ENCODE measurements around the gene STAT1.

The STAT1 gene

GRCh38 chr2:191013932-191014652 lies at the start of gene STAT1:
STAT1 (minus strand) TSS chr2:191014171; CDS start chr2:191010003, 4,168 bp downstream.
- DNase-seq: peak; percentile 97 to 99

- DNase-seq: no peak
Measured at GRCh38 chr2:191063584-191063983, 49.6 kb upstream of the STAT1 start.

DNA sequence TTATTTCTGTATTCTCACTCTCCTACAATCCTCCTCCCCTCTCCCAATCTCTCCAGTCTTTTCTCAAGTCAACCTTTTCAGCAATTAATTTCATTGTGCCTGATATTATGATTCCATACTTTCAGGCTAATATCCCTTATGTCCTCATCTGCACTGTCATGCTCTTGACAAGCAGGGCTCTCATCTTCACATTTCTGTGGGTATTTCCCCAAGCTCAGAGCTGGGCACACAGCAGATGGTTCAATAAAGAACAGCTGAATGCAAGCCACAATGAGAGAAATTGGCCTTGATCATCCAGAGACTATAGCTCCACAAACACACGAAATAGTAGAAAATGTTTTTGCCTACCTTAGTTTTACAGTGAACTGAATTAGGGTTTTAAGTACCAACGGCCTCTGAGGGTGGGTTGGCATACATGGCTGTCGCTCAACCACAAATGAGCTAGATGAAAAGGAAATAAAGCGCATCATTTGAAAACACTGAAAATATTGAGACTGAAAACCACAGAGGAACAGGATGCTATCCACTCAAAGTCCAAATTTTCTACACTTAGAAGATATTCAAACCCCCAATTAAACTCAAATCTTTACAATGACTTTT lies 47.5 kb upstream of the STAT1 start:
- DNase-seq: no peak

DNA sequence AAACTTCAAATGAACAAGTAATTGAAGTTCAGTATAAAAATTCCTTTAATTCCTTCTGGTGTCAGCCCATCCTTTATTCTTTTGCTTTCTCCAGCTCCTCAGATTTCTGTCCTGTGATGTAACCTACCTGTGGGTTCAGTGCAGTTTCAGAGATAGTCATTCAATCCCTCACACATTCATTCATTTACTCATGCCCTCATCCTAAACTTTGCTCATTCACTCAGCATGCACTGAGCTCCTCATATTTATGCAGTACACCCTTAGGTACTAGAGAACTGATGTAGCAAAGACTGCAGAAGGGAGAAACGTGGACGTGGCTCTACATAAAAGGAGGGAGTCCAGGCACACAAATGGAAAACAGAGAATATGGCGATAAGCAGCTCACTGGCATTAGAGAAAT lies 45.3 kb upstream of the STAT1 start:
- no peak for DNase-seq

DNA sequence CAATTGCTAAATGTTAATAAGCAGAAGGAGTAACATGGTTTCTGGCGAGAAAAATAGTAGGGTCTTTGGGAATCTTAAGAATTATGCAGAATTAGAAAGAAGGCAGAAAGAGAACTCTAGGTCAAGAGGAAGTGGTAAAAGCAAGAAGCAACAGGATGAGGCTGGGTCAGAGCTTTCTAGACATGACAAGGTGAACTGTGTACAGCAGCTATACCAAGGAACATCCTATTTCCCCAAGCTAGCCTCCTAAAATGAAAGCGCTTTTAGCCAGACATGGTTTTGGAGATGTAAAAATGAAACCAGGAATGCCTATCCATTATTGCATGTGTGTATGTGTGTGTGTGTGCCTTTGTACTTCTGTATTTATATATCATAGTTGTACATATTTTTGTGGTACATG lies 42.3 kb upstream of the STAT1 start:
- DNase-seq: no peak

GRCh38 chr2:191053256-191053655 lies 39.3 kb upstream of the STAT1 start:
- no peak for DNase-seq

DNA sequence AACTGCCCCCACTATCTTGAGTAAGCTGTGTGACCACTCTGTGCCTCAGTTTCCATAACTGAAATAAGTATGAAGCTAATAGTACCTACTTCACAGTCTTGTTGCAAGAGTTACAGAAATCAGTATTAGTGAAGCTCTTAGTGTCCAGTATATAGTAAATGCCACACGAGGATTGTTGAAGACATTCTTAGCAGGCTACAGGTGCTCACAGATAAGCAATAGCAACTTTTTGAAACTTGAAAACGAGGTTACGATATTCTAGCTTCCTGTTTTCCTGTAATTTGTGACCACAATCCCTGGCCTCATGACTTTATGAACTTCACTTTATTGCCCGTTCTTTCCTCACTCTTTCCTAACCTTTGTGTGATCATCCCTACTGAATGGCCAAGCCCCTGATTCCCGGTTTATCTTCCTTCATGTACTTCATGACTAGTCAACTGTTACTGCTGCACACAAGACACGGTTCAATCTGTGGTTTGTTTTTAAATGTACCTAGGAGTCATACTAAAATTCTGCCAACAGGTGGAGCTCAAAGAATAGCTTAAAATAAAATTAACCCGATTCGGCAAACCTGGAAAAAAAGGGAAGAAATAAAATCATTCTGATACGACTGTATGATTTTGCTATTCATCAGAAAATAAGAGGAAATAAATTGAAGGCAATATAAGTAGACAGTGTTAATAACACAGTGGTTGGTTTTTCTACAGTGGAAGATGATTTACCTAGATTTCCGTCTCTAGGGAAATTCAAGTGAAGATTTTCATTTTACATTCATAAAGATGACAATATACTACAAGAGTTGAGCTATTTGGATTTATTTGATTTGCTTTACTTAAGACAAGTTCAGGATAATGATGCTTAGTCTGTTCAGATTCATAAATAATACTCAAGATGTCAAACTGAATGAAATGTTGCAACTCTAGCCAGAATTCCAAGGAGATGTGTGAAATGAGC lies 38.1 kb upstream of the STAT1 start:
- DNase-seq: peak in 1 of 2 experiments; percentile 39

- DNase-seq: no peak
Measured at GRCh38 chr2:191051177-191051576, 37.2 kb upstream of the STAT1 start.

GRCh38 chr2:191050640-191050987 lies 36.6 kb upstream of the STAT1 start:
- DNase-seq: no peak

GRCh38 chr2:191049728-191050639 lies 36.0 kb upstream of the STAT1 start:
- DNase-seq: no peak

DNA sequence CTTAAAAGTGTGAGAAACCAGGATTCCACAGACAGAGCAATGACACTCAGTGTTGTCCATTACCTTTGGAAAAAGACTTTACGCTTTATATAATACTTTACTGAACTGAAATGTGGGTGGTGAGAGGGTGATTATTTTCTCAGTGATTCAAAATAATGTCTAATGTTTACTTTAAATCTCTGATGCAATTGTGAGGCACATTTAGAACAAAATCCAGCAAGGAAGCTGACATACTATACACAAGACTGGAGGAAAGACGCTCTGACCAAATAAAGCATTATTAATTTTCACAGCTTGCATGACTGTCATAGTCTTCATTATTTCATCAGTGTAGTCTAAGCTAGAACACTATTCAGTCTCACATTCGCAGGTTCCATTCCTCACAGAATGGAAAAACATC lies 34.1 kb upstream of the STAT1 start:
- DNase-seq: no peak

DNA sequence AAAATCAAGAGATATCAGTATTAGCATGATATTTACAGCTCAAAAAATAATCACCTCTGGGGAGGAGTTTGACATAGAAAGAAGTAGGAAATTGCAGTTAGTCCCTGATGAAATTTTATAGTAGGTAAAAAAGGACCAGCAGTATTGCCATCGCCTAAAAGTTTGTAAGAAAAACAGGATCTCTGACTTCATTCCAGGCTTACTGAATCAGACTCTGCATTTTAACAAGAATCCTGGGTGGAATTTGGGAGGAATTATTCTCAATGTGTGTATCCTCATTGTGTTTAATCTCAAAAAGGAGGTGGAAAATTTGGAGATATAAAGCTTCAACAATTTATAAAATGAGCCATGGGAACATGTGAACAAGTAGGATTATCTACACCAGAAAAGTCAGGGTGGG lies 31.2 kb upstream of the STAT1 start:
- DNase-seq: no peak

GRCh38 chr2:191043438-191043837 lies 29.5 kb upstream of the STAT1 start:
- DNase-seq: no peak

DNA sequence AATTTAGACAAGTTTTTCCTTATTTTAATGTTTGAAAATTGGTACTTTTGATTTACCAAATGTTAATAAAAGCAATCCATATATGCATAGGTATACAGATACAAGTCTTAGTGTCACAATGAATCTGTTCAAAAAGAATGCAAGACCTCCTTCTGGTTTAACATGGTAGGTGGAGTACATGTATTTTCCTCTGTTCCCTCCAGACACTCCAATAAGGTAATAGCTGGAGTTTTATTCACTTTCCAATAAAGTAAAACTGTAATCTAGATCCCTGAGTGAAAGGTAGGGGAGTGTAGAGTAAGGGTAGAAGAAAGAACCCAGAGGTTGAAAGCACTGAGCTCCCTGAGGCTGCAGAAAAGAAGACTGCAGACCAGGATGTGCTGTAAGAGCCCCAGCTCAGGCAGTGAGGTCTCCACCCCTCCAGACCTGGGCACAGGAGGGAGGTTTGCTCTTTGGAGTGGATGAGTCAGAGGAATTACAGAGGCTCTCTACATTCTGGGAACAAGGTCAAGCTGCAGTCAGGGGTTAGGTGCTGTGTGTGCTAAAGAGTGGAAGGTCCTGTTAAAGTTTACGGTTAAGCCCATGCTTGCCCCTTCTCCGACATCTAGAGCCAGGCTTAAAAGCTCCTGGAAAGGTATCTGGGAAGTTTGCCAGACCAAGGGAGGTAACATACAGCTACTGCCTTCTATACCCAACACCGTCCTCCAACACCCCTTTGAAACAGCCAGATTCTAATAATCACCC lies 27.6 kb upstream of the STAT1 start:
- no peak for DNase-seq

GRCh38 chr2:191039616-191040015 lies 25.6 kb upstream of the STAT1 start:
- no peak for DNase-seq

GRCh38 chr2:191038741-191039140 lies 24.8 kb upstream of the STAT1 start:
- DNase-seq: no peak

DNA sequence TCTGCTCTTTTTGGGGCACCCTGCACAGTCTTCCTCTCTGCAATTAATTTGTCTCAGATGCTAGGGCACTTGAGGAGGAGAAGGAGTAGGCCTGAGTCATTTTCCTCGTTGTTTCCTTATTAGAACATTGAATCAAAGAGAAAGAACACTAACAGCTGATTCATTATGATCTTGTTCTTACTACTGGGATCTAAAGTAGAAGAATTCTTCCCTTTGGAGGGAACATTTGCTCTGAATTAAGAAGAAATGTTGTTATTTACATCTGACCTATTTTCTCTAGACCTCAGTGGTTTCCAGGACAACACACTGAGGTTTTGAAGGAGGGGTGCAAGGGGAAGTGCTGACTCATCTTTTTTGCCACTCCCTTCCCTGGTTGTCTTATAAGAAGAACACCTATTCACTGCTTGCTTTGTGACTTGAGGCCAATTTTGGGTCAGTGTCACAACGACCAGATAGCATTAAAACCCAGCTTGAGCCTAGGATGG lies 24.3 kb upstream of the STAT1 start:
- DNase-seq: no peak

DNA sequence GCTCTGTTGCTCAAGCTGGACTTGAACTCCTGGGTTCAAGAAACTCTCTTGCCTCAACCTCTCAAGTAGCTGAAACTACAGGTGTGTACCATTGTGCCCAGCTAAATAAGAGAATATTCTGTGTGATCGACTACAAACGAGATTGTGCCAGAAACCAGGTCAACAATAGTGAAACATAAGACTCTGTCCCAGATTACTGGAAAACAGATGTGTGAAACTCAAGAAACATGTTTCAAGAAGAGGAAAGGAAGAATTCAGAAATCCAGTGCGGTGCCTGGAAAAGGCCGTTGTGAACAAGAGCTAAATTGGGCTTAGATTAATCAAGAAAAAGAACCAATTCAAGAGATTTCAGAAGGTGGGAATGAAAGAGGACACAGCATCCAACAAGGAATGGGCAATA lies 23.4 kb upstream of the STAT1 start:
- no peak for DNase-seq

GRCh38 chr2:191036363-191036762 lies 22.4 kb upstream of the STAT1 start:
- DNase-seq: no peak

DNA sequence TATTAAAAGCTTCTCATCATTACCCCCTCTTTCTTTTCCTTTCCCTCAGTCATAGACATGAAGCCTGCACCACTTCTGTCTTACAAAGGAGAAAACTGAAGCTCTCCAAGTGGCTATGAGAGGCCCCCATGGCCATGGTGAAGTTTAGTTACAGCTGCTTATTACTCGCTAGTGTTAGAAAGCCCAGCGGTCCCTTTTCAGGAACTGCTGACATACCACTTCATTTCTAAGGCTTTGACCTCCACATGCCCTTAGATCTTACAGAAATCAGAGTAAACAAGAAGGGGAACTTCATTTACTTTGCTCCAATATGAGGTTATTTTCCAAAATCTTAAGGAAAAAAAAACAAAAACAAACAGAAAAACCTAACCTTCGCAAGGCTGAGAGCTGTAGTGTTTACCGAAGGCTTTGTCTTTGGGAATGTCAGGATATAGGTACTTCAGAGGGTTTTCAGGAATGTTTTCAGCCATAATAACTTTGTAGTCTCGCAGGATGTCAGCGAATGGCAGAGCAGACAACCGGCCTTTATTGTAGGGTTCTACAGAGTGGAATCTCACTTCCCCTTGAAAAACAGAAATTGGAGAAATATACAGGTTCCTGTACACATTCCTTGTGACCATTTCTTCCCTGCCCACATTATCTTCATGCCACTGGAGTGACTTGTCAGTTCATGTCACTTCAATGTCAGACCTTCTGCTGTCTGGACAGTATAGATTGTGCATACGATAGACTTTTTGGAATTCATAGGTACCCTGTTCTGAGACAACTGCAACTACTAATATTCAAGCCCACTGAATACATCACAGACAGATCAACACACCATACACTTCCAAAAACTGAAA lies 18.8 kb upstream of the STAT1 start:
- DNase-seq: no peak

- DNase-seq: no peak
Measured at GRCh38 chr2:191031256-191031655, 17.3 kb upstream of the STAT1 start.

Measured in activated T-cell treated with anti-CD3 and anti-CD28 coated beads, Interleukin-2, amount 50 U/mL, for 48 hours (primary cell).